Superior temporal gyrus (tissue), 1 donor: ENCODE results near the gene DIPK1B.

Experiments
- DNase-seq: peaks from one replicate; pipeline ENCODE4 v3.0.0-alpha.2; 2016; ENCODE audit errors: extremely low spot score

The DIPK1B gene

DNA sequence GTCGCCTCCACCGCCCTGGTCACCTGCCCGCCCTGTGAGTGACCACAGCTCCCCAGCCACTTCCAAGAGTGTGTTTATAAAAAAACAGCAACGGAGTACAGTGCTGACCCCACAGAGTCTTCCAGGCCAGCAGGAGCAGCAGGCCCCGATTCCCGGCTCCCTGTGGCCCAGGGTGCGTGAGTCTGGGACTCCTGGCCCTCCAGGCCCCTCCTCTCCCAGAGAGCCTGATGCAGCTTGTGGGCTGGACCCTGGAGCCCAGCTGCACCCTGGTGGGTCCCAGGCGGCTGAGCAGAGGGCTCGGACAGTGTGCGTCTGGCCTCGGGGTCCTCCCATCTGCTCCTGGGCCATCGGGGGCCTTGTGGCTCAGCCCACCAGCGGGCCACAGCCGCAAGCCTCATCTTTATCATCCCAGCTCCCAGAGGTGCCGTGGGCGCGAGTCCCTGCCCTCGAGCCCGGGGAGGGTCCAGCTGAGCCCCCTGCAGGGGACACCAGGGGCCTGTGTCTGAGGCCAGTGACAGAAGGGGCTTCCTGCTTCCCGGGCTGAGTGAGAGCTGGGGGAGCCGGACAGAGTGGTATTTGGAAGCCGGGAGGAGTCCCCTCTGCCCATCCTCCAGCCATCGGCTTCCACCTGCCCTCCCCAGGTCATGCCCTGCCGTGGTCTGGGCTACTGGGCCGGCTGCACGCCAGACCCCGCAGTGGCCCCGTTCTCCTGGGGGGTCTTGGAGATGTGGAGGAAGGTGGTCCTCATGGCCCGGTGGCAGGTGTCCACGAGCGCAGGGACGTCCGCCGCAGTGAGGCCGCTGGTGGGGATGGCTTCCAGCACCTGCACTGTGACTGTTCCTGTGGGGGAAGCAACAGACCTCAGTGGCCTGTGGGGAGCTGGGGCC lies 39.0 kb upstream of the DIPK1B start:
- no peak for DNase-seq

DNA sequence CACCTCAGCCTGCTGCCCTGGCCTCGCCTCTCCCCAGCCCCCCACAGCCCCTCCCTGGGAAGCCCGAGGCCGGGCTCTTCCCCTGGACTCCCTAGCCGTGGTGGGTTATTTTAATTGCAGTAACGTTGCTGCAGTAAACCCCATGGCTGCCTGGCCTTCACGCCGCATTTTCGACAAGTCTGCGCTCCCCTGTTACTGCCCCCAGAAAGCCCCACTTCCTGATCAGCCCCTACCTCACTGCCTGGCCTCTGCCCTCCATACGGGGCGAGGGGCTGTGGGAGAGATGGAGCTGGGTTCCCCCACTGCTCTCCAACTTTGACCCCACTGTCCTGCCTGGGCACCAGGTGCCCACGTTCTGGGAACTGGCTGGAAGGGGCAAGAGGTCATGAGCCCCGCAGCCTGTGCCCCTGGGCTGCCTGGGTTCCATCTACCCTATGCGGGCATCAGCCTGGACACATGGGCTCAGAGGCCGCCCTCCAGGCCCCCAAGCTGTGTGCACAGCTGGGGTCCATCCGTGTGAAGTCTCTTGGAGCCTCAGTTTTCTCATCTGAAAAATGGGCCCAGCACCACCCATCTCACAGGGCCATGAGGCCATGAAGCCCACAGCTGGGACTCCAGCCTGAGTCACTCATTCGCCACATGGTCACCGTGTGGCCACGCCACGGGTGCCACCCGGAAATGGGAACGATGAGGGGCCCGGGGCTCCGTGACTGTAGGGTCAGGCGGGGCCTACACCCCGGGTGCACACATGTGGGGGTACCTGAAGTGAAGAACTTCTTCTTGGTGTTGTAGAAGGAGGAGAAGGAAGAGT lies 38.2 kb upstream of the DIPK1B start:
- no peak for DNase-seq

DNA sequence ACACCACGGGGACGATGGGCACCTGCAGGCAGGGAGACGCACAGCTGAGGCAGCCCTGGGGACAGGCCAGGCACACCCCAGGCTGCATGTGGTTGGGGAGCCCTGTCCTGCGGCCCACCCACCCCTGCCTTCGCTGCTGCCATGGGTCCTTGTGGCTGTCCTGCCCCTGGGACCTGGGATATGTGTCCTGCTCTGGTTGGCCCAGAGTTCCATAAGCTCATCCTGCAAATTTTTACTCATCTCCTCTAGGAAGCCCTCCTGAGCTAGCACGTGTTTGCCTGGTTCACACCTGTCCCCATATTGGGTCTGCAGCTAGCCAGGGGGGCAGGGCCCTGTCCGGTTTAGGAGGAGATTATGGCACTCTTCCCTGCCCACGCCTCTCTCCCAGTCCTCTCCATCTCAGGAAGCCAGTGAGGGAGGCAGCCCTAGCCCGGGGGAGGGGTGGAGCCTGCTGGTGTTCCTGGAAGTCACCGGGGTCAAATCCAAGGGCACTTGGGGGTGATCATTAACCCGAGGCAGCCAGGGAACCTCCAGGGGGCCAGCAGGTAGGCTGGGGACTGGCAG lies 37.5 kb upstream of the DIPK1B start:
- DNase-seq, result no peak

DNA sequence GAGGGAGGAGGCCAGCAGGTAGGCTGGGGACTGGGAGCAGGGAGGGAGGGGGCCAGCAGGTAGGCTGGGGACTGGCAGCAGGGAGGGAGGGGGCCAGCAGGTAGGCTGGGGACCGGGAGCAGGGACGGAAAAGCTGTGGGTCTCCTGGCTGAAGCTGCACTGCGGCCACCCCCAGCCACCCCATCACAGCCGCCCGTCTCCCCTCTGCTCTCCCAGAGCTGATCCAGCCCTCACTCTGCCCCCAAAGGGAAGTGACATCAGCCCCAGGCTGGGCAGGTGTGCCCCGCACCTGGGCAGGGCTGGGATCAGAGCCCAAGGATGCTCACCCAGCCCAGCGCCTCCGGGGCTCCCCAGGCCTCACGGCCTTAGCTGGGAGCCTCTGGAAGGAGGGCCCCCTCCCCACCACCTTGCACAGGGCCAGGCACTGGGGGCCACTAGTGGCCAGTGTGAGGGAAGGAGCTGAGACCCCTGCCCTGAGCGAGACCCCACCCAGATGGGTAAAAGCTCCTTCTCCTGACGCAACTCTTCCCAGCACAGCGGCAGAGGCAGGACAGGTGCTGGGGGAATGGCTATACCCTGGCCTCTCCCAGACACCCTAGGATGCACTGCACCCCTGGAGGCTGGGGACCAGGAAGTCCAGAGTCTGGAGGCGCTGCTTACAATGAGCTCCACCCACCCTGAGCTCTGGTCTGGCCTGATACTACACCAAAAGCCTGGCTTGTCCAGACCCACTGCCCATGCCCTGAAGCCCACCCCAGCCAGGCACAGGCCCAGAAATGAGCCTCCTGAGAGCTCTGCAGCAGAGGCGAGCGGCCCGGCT lies 36.7 kb upstream of the DIPK1B start:
- no peak for DNase-seq

DNA sequence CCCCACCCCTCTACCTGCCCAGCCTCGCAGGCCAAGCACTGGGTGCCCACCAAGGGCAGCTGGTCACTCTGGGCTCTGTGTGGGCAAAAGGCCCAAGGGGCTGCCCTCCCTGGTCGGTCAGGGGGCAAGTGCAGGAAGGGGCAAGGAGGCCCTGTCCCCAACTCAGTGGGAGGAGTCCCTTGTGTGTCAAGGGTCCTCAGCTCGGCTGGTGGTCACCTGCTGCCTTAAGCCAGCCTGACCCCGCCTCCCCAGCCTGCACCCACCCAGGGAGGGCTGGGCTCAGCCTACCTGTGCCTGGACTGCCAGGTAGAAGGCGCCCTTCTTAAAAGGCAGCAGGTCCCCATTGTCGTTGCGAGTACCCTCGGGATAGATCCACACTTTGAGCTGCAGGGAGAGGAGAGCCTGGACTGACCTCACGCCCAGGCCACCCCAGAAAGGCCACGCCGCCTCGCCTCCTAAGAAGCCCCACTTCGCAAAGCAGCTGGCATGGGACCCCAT lies 36.0 kb upstream of the DIPK1B start:
- no peak for DNase-seq

DNA sequence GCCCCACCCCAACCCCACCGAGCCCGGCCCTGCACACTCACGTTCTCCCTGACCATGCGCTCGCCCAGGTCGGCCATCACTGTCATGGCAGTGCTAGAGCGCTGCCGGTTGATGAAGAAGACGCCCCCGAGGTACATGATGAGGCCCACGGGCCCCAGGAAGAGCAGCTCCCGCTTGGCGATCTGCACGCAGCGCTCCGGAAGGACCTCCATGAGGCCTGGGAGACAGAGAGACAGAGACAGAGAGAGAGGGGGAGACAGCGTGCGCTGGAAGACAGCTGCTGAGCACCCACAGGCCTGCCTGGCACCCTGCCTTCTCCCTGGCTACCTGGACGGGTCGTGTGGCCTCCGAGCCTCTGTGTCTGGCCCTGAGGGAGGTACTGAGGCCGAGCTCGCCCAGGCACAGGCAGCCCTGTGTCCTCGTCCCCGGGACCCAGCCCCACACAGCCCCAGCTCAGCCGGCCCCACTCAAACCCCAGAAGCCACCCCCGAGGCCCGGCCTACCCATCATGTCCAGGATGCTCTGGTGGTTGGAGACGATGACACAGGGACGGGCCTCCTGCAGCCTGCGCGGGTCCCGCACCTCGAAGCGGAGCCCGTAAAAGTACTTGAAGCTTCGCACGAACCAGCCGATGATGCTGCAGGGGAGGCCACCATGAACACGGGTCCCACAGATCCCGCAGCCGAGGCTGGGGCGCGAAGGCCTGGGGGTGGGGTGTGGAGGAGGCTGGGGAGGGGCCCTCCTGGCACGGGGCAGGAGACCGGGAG lies 35.3 kb upstream of the DIPK1B start:
- DNase-seq, result no peak

DNA sequence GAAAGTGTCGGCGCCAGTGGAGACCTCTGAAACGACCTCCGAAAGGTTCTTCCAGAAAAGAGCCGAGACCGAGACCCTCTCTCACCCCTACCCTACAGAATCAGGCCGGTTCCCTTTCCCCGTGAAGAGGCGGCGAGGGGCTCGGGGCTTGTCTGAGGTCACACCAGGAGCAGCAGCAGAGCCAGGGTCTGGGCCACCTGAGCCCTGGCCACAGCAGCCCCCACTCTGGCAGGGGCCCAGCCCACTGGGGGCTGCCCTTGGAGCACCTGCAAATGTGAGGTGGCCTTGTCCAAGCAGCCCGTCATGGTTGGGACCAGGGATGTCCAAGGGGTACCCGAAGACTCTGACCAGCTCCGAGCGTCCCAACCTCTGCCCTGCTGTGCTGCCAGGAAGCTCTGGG lies 34.3 kb upstream of the DIPK1B start:
- no peak for DNase-seq

DNA sequence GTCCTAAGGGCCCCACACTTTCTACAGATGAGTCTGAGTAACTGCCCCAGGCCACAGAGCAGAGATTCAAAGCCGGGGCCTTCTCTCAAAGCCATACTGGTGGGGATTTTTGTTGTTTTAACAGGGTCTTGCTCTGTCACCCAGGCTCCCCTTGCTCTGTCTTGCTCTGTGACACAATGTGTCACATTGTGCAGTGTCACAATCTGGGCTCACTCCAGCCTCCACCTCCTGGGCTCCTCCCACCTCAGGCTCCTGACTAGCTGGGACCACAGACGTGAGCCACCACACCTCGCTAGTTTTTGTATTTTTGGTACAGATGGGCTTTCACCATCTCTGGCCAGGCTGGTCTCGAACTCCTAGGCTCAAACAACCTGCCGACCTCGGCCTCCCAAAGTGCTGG lies 33.7 kb upstream of the DIPK1B start:
- no peak for DNase-seq

DNA sequence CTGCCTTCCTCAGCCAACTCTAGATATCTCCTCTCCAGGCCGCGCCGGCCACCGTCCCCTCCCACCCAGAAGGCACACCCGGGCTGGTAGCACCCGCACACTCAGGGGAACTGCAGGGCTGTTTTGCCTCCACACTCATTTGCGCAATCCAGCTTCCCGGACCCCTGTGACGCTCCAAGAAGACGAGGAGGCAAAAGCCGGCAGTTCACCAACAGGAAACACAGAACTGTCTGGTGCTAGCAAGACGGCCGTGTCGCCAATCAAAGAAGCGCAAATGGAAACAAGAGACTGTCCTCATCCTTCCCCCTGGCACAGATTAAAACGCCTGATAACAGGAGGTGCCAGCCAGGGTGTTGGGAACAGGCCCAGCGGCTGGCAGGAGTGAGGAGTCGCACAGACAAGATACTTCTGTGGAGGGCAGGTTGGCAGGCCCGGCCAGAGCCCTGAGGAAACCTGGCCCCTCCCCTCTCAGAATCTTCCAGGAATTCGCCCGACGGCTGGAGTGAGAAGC lies 32.9 kb upstream of the DIPK1B start:
- no peak for DNase-seq

DNA sequence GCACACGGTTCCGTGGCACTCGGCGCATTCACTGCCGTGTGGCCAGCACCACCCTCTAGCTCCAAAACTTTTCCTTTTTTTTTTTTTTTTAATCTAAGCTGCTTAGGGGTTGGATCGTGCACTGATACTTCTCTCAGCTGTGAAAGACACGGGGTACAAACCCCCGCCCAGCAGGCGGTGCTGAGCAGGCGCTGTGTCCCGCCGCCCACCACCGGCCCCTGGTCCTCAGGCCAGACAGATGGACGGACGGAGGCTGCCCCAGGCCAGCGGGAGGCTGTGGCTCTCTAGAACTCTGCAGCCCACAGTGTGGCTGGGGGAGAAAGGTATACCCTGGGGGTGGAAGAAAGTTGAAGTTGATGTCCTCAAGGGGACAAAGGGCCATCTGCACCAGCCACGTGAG lies 31.3 kb upstream of the DIPK1B start:
- DNase-seq, result no peak

DNA sequence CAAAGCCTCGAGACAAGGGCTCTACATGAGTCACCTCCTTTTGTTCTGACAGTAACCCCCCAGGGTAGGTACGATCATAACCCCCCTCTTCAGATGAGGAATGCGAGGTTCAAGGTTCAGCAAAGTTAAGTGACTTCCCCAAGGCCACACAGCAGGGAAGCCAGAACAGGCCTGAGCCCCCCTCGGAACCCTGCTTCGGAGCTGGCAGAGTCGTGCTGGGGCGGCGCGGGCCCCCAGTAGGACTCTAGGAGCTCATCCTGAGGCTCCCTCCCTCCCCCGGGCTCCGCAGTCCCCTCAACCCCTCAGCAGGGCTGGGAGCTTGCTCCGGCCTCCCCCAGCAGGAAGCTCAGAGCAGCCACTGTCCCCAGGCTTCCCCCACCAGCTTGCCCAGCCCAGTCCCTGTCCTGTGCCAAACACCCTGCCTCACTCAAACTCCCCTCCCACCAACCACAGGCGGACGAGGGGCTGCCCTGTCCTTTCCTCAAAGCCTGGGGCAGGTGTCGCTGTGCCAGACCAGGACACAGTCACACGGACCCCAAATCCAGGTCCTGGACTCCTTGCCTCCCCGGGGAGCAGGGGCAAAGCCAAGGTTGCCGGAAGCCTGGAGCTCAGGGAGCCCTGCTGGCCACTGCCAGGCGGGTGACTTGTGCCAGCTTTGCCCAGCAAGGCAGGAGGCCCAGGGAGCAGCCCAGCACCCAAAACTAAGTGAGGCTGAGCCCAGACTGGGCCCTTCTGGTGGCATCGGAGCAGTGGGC lies 30.2 kb upstream of the DIPK1B start:
- no peak for DNase-seq

DNA sequence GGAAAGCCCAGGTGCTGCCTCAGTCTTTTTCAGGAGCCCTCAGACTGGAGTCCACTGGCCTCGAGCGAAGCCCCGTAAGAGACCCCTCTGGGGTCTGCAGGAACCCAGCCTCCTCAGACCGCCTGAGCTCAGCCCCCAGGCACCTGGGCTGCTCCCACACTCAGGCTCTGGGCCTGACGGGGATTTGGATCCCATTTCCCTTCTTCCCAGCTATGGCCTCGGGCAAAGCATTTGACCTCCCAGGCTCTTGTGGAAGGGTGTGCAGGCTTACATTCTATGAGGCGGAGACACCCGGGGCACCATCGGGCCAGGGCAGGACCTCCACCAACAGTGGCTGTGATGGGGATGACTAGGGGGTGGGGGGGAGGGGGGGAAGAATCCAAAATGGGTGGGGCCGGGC lies 29.7 kb upstream of the DIPK1B start:
- DNase-seq, result no peak

DNA sequence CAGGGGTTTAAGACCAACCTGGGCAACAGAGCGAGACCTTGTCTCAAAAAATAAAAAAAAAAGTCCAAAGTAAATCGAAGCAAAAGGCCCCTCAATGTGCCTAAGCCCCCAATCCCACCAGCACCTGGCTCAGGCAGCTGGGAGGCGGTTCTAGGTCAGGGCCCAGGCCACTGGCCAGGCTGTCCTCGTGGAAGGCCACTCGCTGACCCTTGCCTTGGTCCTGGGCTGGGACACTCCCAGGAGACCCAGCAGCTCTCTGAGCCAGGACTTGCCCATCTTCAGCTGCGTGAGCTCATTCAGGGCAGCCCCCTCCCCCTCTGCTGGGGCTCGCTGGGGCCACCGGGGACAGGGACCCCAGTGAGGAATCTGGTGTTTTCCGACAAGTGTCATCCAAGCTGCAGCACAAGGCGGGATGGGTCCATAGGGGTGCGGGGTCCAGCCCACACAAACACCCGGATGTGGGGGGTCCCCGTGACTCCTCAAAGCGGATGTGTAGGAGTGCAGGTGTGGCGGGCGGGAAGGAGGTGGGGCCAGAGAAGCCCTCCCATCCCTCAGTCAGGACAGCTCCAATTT lies 29.1 kb upstream of the DIPK1B start:
- no peak for DNase-seq

DNA sequence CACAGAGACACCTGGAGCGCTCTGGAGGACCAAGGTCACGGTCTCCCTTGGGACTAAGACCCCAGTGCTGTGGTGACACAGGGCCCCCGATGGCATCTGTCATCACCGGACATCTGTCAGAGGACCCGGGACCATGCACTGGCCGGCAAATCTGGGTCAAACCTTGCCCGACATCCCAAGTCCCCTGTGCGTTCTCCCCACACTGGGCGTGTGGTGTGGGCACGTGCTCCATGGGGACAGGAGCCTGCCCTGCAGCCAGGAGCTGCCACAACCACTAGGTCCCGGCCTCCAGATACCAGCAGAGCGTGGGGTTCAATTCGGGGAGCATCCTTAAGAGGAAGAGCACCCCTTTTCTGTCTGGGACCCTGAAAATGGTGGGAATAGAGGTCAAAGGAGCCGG lies 28.6 kb upstream of the DIPK1B start:
- no peak for DNase-seq

DNA sequence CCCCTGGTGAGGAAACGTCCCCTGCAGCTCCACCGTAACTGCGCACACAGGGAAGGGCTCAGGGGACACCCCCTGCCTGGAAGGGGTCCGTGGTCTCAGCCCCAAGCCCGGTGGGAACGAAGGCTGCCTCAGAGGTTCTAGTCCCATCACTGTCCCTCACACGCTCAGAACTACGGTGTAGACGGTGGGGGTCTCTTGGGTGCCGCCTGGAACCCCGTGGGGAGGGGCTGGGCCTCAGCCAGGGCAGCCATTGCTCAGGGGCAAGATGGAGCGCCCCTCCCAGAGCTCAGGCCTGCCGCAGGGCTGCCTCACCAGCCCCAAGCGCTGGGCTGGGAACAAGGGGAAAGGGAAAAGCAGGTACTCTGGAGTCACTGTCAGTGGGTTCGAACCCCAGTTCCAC lies 28.0 kb upstream of the DIPK1B start:
- DNase-seq, result no peak

DNA sequence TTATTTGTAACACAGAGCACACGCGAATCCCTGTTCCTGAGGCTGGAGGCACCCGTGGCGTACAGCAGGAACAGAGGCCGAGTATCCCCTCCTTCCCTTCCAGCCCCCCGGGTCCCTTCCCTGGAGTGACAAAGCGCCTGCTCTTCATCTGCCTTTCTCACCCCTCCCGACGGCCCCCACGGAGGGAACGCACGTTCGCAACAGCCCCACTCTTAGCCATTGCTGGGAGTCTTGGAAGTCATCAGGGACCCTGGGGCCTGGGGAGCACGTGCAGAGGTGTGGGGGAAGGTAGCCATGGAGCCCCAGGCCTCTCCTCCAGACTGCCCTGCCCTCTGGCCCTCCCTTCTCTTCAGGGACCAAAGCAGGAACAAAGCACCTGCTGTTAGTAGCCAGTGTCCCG lies 27.6 kb upstream of the DIPK1B start:
- DNase-seq, result no peak

DNA sequence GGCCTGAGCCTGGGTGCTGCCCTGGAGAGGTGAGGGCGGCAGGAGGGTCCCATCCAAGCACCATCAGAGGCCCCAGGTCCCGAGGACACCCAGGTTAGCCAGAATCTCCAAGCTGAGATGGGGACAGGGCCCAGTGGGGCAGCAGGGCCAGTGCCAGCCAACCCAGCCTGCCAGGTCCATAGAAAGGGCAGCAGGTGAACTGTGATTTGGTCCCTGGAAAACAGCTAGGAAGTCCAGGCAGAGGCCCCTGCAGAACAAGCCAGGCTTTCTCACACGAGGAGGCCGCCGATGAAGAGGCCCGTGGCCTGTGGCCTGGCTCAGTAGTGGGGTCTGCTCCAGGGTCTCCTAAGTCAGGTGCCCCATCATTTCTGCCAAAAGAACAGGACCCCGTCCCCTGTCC lies 27.2 kb upstream of the DIPK1B start:
- DNase-seq, result no peak

DNA sequence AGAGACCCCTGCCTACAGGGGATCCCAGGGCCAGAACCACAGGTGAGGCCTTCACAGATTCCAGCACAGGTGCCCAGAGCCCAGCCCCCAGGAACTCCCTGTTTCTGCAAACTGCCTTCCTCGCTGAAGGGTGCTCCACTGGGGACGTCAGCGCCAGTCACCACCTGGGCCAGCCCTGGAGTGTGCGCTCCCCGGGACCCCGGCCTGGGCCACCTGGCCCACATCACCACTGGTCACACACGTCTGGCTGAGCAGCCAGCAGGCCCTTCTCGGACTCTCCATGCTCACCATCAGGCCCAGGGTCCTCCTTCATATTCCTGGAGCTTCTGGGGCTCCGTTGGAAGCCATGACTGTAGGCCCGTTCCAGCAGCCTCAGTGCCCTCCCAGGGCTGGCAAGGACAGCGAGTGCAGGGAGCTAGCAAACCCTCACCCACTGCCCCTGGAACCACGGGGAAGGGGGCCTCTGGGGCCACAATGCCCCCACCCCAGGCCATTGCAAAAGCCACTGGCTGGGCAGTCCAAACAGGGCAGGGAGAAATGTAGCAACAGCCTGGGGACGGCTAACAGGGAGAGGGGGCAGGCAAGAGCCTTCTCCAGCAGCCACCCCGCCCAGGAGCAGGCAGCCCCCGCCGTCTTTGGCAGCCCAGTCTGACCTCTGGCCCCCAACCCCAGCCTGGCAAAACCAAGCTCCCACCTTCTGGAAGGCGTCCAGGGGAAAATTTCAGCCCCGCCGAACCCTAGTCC lies 26.4 kb upstream of the DIPK1B start:
- DNase-seq, result no peak

DNA sequence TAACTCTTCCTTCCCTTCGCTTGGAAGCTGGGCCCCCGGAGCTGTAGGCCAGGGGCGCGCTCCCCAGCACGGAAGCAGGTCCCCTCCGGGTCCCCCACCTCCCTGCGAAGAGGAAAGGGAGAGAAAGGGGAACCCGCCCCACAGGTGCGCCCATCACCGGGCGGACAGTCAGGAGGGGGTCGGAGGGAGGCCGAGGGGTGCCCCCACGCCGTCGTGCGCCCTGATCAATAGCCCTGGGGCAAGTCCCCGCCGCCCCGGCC lies 25.9 kb upstream of the DIPK1B start:
- DNase-seq, result no peak
